ENCODE data around the gene IPO13. TPM values are rescaled to one million over a fixed set of nuclear protein-coding genes. Genes with fewer than 3 reads are reported as not detected.

IPO13 gene
- total RNA-seq, 1 experiment from 2014 or later = 19.8 TPM

- DNase-seq = no peak
- no peaks in the 10 kb centered on the region for H4K20me1 ChIP-seq (ENCODE audit: insufficient read depth, low read depth, low read length)
- H2AFZ ChIP-seq (ENCODE audit: low read length) = no peak overlapping the region
- H3K27me3 ChIP-seq (ENCODE audit: low read length) = no peaks in the 10 kb centered on the region
- peaks cover 18% of the 10 kb centered on the region for H3K79me2 ChIP-seq (ENCODE audit: low read length)
- no peaks in the 10 kb centered on the region for H3K36me3 ChIP-seq (ENCODE audit: insufficient read depth, low read length)
- H3K27ac ChIP-seq (ENCODE audit: low read length) = no peak overlapping the region
- no peaks in the 10 kb centered on the region for H3K9me3 ChIP-seq (ENCODE audit: low read length)
- no peak overlapping the region for H3K4me3 ChIP-seq (ENCODE audit: low read length)
- no peak overlapping the region for H3K4me2 ChIP-seq (ENCODE audit: low read depth, low read length, poor library complexity, severe bottlenecking)
- no peaks in the 10 kb centered on the region for H3K9me2 ChIP-seq (replicated peaks; ENCODE audit: insufficient read depth, low read length)
- H3K4me1 ChIP-seq (ENCODE audit: low read length) = peaks cover 13% of the 10 kb centered on the region
- H3K9ac ChIP-seq (ENCODE audit: low read length) = no peak overlapping the region
These were observed 40.0 kb downstream of the IPO13 start for GRCh38 chr1:43986712-43987111.

DNA sequence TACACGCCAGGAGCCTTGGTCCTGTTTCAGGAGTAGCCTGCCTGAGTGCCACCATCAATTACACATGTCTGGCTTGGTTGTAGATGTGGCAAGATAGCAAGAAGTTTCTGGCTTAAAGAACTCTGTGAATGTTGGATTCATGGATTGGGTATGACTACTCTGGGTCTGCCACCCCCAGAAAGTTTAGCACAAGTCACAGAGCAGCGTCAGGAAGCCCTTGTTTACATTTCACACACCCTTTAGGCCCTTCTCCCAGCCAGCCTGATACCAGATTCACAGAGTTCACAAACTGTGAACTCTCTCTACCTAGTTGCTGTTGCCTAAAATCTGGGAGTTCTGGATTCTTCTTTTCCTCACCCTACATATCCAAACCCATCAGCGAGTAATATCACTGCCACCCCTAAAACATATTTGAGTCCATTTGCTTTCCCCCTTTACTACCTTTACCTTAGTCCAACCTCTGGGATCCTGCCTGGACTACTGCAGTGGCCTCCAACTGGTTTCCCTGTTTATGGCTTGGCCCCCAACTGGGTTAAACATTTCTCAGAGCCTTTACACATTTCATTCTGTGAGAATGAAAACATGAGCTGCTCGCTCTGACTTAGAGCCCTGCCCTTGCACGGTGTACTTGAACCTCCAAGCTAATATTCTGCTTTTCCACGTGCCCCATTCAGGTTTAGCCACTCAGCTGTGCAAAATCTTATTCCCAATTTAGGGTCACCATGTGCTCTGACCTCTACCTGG lies 40.6 kb downstream of the IPO13 start:
- Histone ChIP-seq H3K9me3 (ENCODE audit: low read length) (no peaks in the 10 kb centered on the region), H3K4me2 (ENCODE audit: low read depth, low read length, poor library complexity, severe bottlenecking) (no peak overlapping the region), H3K27me3 (ENCODE audit: low read length) (no peaks in the 10 kb centered on the region), H3K27ac (ENCODE audit: low read length) (no peak overlapping the region), H3K79me2 (ENCODE audit: low read length) (peaks cover 14% of the 10 kb centered on the region), H2AFZ (ENCODE audit: low read length) (no peak overlapping the region), H3K4me3 (ENCODE audit: low read length) (no peak overlapping the region), H3K9ac (ENCODE audit: low read length) (no peak overlapping the region), H3K36me3 (ENCODE audit: insufficient read depth, low read length) (no peaks in the 10 kb centered on the region), H3K9me2 (replicated peaks; ENCODE audit: insufficient read depth, low read length) (no peaks in the 10 kb centered on the region), H3K4me1 (ENCODE audit: low read length) (peaks cover 16% of the 10 kb centered on the region), H4K20me1 (ENCODE audit: insufficient read depth, low read depth, low read length) (no peaks in the 10 kb centered on the region)
- no peak for DNase-seq

- Histone ChIP-seq H3K4me2 (ENCODE audit: low read depth, low read length, poor library complexity, severe bottlenecking) (peak overlapping the region; percentile 83), H3K9ac (ENCODE audit: low read length) (peak overlapping the region; percentile 79), H3K27me3 (ENCODE audit: low read length) (no peaks in the 10 kb centered on the region), H4K20me1 (ENCODE audit: insufficient read depth, low read depth, low read length) (no peaks in the 10 kb centered on the region), H3K4me3 (ENCODE audit: low read length) (peak overlapping the region; percentile 85), H3K9me3 (ENCODE audit: low read length) (no peaks in the 10 kb centered on the region), H3K27ac (ENCODE audit: low read length) (peak overlapping the region; percentile 81), H3K4me1 (ENCODE audit: low read length) (peaks cover 47% of the 10 kb centered on the region), H3K79me2 (ENCODE audit: low read length) (peaks cover 3% of the 10 kb centered on the region; the same call in 1 of the 2 replicates), H3K9me2 (replicated peaks; ENCODE audit: insufficient read depth, low read length) (no peaks in the 10 kb centered on the region), H3K36me3 (ENCODE audit: insufficient read depth, low read length) (no peaks in the 10 kb centered on the region), H2AFZ (ENCODE audit: low read length) (0 out of 2 replicates have a peak overlapping the region, but pooled peaks have one; percentile 77)
- DNase-seq = peak; percentile 68
These were observed 43.8 kb downstream of the IPO13 start for GRCh38 chr1:43990271-43991199.

GRCh38 chr1:43991200-43991475 lies 44.4 kb downstream of the IPO13 start:
- no peaks in the 10 kb centered on the region for H3K27me3 ChIP-seq (ENCODE audit: low read length)
- no peaks in the 10 kb centered on the region for H3K9me2 ChIP-seq (replicated peaks; ENCODE audit: insufficient read depth, low read length)
- H3K36me3 ChIP-seq (ENCODE audit: insufficient read depth, low read length) = no peaks in the 10 kb centered on the region
- H3K9me3 ChIP-seq (ENCODE audit: low read length) = no peaks in the 10 kb centered on the region
- H3K79me2 ChIP-seq (ENCODE audit: low read length) = peaks cover 3% of the 10 kb centered on the region; the same call in 1 of the 2 replicates
- DNase-seq = no peak
- peak overlapping the region; percentile 79 for H3K9ac ChIP-seq (ENCODE audit: low read length)
- H3K4me1 ChIP-seq (ENCODE audit: low read length) = peaks cover 48% of the 10 kb centered on the region
- H2AFZ ChIP-seq (ENCODE audit: low read length) = peak overlapping the region; percentile 77; the same call in 1 of the 2 replicates
- H3K27ac ChIP-seq (ENCODE audit: low read length) = peak overlapping the region; percentile 81
- H3K4me3 ChIP-seq (ENCODE audit: low read length) = peak overlapping the region; percentile 85
- H3K4me2 ChIP-seq (ENCODE audit: low read depth, low read length, poor library complexity, severe bottlenecking) = peak overlapping the region; percentile 83
- H4K20me1 ChIP-seq (ENCODE audit: insufficient read depth, low read depth, low read length) = no peaks in the 10 kb centered on the region

DNA sequence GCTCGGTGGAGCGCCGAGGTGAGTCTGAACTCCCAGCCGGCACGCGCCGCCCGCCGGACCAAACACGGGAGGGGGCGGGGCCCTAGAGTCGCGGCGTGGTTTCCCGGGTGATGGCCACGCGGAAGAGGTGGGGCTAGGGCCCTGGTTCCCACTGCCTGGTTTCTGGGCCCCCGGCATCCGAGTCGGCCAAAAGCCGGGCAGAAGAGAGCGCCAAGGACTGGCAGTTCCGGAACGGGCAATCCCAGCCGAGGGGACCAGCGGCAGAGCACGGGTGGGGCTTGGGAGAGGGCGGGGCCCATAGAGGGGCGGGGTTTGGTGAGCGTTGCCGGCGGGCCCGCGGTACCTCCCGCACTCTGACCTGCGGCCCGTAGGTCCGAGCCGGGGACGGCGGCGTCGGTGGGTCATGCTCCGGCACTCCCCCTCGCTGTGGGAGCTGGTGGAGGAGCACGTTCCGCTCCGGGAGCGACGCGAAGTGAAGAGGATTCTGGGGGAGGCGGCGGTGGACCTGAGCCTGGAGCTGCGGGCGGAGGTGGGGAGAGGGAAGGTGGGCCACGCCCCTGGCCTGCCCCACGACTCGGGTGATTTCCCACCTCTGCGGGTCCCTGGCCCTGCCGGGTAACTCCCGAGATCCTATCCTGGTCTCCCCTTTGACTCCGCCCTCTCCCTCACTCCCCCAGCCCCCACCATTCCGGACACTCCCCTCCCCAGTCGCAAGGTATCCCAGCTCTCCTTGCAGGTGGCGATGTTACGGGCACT lies 44.9 kb downstream of the IPO13 start, which contains the start of gene CCDC24:
TSS of gene CCDC24 (plus strand) at position 124 of the 756 bp plus-strand sequence. CDS start at position 404, 280 bp downstream.
- Histone ChIP-seq H3K9ac (ENCODE audit: low read length) (peak within 1 kb of the TSS; percentile 79), H3K79me2 (ENCODE audit: low read length) (peaks cover 3% of the 10 kb centered on the region; the same call in 1 of the 2 replicates), H3K9me2 (replicated peaks; ENCODE audit: insufficient read depth, low read length) (no peaks in the 10 kb centered on the region), H3K27ac (ENCODE audit: low read length) (peak within 1 kb of the TSS; percentile 81), H3K27me3 (ENCODE audit: low read length) (no peaks in the 10 kb centered on the region), H3K9me3 (ENCODE audit: low read length) (no peaks in the 10 kb centered on the region), H3K36me3 (ENCODE audit: insufficient read depth, low read length) (no peaks in the 10 kb centered on the region), H3K4me2 (ENCODE audit: low read depth, low read length, poor library complexity, severe bottlenecking) (peak within 1 kb of the TSS; percentile 83), H3K4me1 (ENCODE audit: low read length) (peaks cover 48% of the 10 kb centered on the region), H4K20me1 (ENCODE audit: insufficient read depth, low read depth, low read length) (no peaks in the 10 kb centered on the region), H2AFZ (ENCODE audit: low read length) (peak within 1 kb of the TSS; percentile 77; the same call in 1 of the 2 replicates), H3K4me3 (ENCODE audit: low read length) (peak within 1 kb of the TSS; percentile 85)
- DNase-seq = peak; percentile 96

- peaks cover 3% of the 10 kb centered on the region; the same call in 1 of the 2 replicates for H3K79me2 ChIP-seq (ENCODE audit: low read length)
- peak overlapping the region; percentile 81 for H3K27ac ChIP-seq (ENCODE audit: low read length)
- H3K4me3 ChIP-seq (ENCODE audit: low read length) = peak overlapping the region; percentile 85
- no peaks in the 10 kb centered on the region for H3K27me3 ChIP-seq (ENCODE audit: low read length)
- H3K4me2 ChIP-seq (ENCODE audit: low read depth, low read length, poor library complexity, severe bottlenecking) = peak overlapping the region; percentile 83
- no peak for DNase-seq
- peak overlapping the region; percentile 79 for H3K9ac ChIP-seq (ENCODE audit: low read length)
- no peaks in the 10 kb centered on the region for H3K36me3 ChIP-seq (ENCODE audit: insufficient read depth, low read length)
- no peaks in the 10 kb centered on the region for H4K20me1 ChIP-seq (ENCODE audit: insufficient read depth, low read depth, low read length)
- H3K9me2 ChIP-seq (replicated peaks; ENCODE audit: insufficient read depth, low read length) = no peaks in the 10 kb centered on the region
- no peak overlapping the region for H2AFZ ChIP-seq (ENCODE audit: low read length)
- no peaks in the 10 kb centered on the region for H3K9me3 ChIP-seq (ENCODE audit: low read length)
- peaks cover 48% of the 10 kb centered on the region for H3K4me1 ChIP-seq (ENCODE audit: low read length)
These were observed 45.7 kb downstream of the IPO13 start for GRCh38 chr1:43992232-43992995.

DNA sequence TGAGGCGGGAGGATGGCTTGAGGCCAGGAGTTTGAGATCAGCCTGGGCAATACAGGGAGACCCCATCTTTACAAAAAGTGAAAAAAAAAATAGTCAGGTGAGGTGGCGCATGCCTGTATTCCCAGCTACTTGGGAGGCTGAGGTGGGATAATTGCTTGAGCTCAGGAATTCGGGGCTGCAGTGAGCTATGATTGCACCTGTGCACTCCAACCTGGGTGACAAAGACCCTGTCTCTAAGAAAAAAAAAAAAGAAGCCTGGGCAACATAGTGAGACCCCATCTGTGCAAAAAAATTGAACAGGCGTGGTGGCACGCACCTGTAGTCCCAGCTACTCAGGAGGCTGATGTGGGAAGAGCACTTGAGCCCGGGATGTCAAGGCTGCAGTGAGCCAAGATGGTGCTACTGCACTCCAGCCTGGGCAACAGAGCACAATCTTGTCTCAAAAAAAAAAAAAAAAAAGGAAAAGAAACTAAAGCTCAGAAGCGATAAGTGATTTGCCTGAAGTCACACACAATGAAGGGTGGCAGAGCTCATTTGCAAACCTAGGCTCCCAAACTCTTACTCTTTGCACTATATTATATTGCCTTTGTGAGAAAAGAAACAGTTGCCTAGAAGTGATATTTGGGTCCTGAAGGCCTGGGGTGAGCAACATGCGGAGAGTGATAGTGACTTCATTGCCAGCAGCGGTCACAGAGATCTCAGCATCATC lies 46.6 kb downstream of the IPO13 start:
- Histone ChIP-seq H3K27ac (ENCODE audit: low read length) (peak overlapping the region; percentile 81), H3K79me2 (ENCODE audit: low read length) (peaks cover 3% of the 10 kb centered on the region; the same call in 1 of the 2 replicates), H4K20me1 (ENCODE audit: insufficient read depth, low read depth, low read length) (no peaks in the 10 kb centered on the region), H3K4me3 (ENCODE audit: low read length) (peak overlapping the region; percentile 23; the same call in 1 of the 2 replicates), H3K27me3 (ENCODE audit: low read length) (no peaks in the 10 kb centered on the region), H3K4me2 (ENCODE audit: low read depth, low read length, poor library complexity, severe bottlenecking) (peak overlapping the region; percentile 83), H3K36me3 (ENCODE audit: insufficient read depth, low read length) (no peaks in the 10 kb centered on the region), H3K4me1 (ENCODE audit: low read length) (peaks cover 48% of the 10 kb centered on the region), H3K9me3 (ENCODE audit: low read length) (no peaks in the 10 kb centered on the region), H3K9me2 (replicated peaks; ENCODE audit: insufficient read depth, low read length) (no peaks in the 10 kb centered on the region), H3K9ac (ENCODE audit: low read length) (peak overlapping the region; percentile 37; the same call in 1 of the 2 replicates), H2AFZ (ENCODE audit: low read length) (no peak overlapping the region)
- DNase-seq = peak; percentile 74
